Endothelial cell of umbilical vein (primary cell): ENCODE results near the gene PPP2R3B. TPM values are rescaled to one million over a fixed set of nuclear protein-coding genes. Genes with fewer than 3 reads are reported as not detected.

ENCODE experiments used
- BruUV-seq: library from RNA; stranded (reverse); fragments of 400-500 nt; replicated peaks from 2 replicates; lab custom pipeline; 2021; lab: Mats Ljungman, UMichigan
- CTCF ChIA-PET: fragments of 300-600, 350-600 bp; sonication (Branson Sonifier 250); formaldehyde crosslinking; loops from one replicate; lab custom pipeline; 2021; ENCODE audit warnings: antibody characterized with exemption, inconsistent platforms; lab: Charles Lee
- POLR2A ChIA-PET: fragments of 300-600, 350-600 bp; sonication (Branson Sonifier 250); formaldehyde crosslinking; loops from one replicate; lab custom pipeline; 2021; ENCODE audit warnings: antibody characterized with exemption, inconsistent platforms; lab: Charles Lee
- DNase-seq: peaks from one replicate; pipeline ENCODE4 v3.0.0-alpha.2; 2011; ENCODE audit warnings: low read depth, low spot score
- FAIRE-seq: peaks from 2 replicates; lab custom pipeline; 2011; peaks lifted over from hg19 to GRCh38; lab: Jason Lieb, UNC
- H2AFZ ChIP-seq: 2 replicates; pipeline ENCODE4 v1.6.0; 2012; ENCODE audit warnings: low read depth, low read length, control low read depth, inconsistent platforms
- H3K27ac ChIP-seq: 2 replicates; pipeline ENCODE4 v1.5.1; 2011; ENCODE audit warnings: low read depth, mild to moderate bottlenecking, control low read depth, low read length, moderate library complexity; ENCODE audit not compliant: insufficient read depth
- H3K27me3 ChIP-seq, 2 experiments: 2 replicates each; pipeline versions ENCODE4 v1.6.0 to v1.6.1; 2011; ENCODE audit warnings: low read length in 2 of 2, mixed read lengths in 1 of 2; ENCODE audit not compliant: control insufficient read depth in 2 of 2, insufficient read depth in 2 of 2
- H3K36me3 ChIP-seq, 2 experiments: 2 replicates in 1 of 2; 3 replicates in 1 of 2; pipeline ENCODE4 v1.5.1; 2011; ENCODE audit warnings: low read length in 2 of 2, mild to moderate bottlenecking in 1 of 2, moderate library complexity in 1 of 2; ENCODE audit not compliant: control insufficient read depth in 2 of 2, insufficient read depth in 2 of 2; ENCODE audit errors: extremely low read depth in 1 of 2
- H3K4me1 ChIP-seq: 3 replicates; pipeline ENCODE4 v1.5.1; 2011; ENCODE audit warnings: mild to moderate bottlenecking, low read length; ENCODE audit not compliant: control insufficient read depth, insufficient read depth; ENCODE audit errors: extremely low read depth
- H3K4me2 ChIP-seq: 2 replicates; pipeline ENCODE4 v1.6.1; 2011; ENCODE audit warnings: low read length, control low read depth, mixed read lengths; ENCODE audit not compliant: insufficient read depth
- H3K4me3 ChIP-seq, 3 experiments: fragments of 200-600 bp in 1 of 3; sonication (generic), shearing (Covaris generic) in 1 of 3; replicated peaks in 1 of 3; 2 replicates each; pipeline ENCODE4 v1.5.1; 2011 to 2016; ENCODE audit warnings: control low read depth in 3 of 3, low read length in 3 of 3, mild to moderate bottlenecking in 2 of 3, inconsistent platforms in 1 of 3, low read depth in 1 of 3, moderate library complexity in 1 of 3; ENCODE audit not compliant: insufficient read depth in 1 of 3
- H3K79me2 ChIP-seq: 2 replicates; pipeline ENCODE4 v1.6.0; 2012; ENCODE audit warnings: low read length, inconsistent platforms; ENCODE audit not compliant: control insufficient read depth, insufficient read depth
- H3K9ac ChIP-seq: replicated peaks from 2 replicates; pipeline ENCODE3; 2011; ENCODE audit warnings: low read length, control low read depth; ENCODE audit not compliant: insufficient read depth; ENCODE audit errors: extremely low read depth
- H3K9me1 ChIP-seq: replicated peaks from 3 replicates; pipeline ENCODE4 v1.6.0; 2011; ENCODE audit warnings: mild to moderate bottlenecking, low read length; ENCODE audit not compliant: control insufficient read depth, insufficient read depth; ENCODE audit errors: extremely low read depth
- H3K9me3 ChIP-seq: replicated peaks from 2 replicates; pipeline ENCODE4 v1.5.1; 2012; ENCODE audit warnings: low read length, inconsistent platforms; ENCODE audit not compliant: control insufficient read depth, insufficient read depth
- H4K20me1 ChIP-seq: replicated peaks from 2 replicates; pipeline ENCODE3; 2011; ENCODE audit warnings: mild to moderate bottlenecking, low read length; ENCODE audit not compliant: control insufficient read depth, insufficient read depth; ENCODE audit errors: extremely low read depth
- CTCF ChIP-seq, 2 donors: IDR thresholded peaks; 1 replicate in 1 of 2; 2 replicates in 1 of 2; pipeline ENCODE4 v1.5.1; 2011; ENCODE audit warnings: low read length in 2 of 2, mild to moderate bottlenecking in 2 of 2, moderate library complexity in 2 of 2, control low read depth in 1 of 2, inconsistent platforms in 1 of 2, low read depth in 1 of 2; ENCODE audit not compliant: insufficient read depth in 1 of 2; ENCODE audit errors: extremely low read depth in 1 of 2
- EZH2 ChIP-seq: IDR thresholded peaks from 2 replicates; pipeline ENCODE4 v1.6.1; 2012; ENCODE audit warnings: borderline replicate concordance, low read depth, mild to moderate bottlenecking, moderate library complexity, low read length, inconsistent platforms; ENCODE audit not compliant: severe bottlenecking
- FOS ChIP-seq: IDR thresholded peaks from 2 replicates; pipeline ENCODE4 v1.6.1; 2011; ENCODE audit warnings: mild to moderate bottlenecking, low read length, moderate library complexity, borderline replicate concordance; ENCODE audit not compliant: insufficient read depth
- dilution Hi-C: fragments of 300-500 bp; cut with MboI; formaldehyde crosslinking; loops from one replicate; pipeline ENCODE4 v1.15.0; 2019; ENCODE audit warnings: low sequenced_read_pairs; ENCODE audit not compliant: extremely low pct_ligation_motif_present
- intact Hi-C: fragments of 100-400 bp; cut with micrococcal nuclease; formaldehyde crosslinking; loops from one replicate; pipeline ENCODE4 v1.10.0; 2022
- polyA plus RNA-seq, 4 experiments: library from polyadenylated mRNA; depleted of rRNA in 3 of 4; stranded (reverse) in 3 of 4; unstranded in 1 of 4; fragments of >200 nt; gene quantifications; 2 replicates each; pipeline versions ENCODE4 v1.2.1 to v1.2.3, GENCODE V29; 2011 to 2012; ENCODE audit warnings: missing spikeins in 1 of 4
- total RNA-seq: library from RNA; stranded (reverse); gene quantifications from 2 replicates; pipeline ENCODE4 v1.2.3, GENCODE V29; 2021

The PPP2R3B gene
- total and polyA plus RNA-seq, 2 donors (not counting 3 experiments of a cell fraction or from before 2014, with no cell fraction given), result 19.1 to 33.6 TPM

GRCh38 chrX:391717-392574 is 5.2 kb upstream of the PPP2R3B start:
- intact Hi-C loops, result no loop called here
- dilution Hi-C loops, result no loop called here

More at GRCh38 chrX:391717-392574, 5.2 kb upstream of the PPP2R3B start:
- no peaks in the 10 kb centered on the region for H3K9me1 ChIP-seq
- no peaks in the 10 kb centered on the region for H3K36me3 ChIP-seq
- no peaks in the 10 kb centered on the region for H3K27me3 ChIP-seq
- no peak for TF ChIP-seq FOS
- TF ChIP-seq EZH2, result no peak
- no peak for TF ChIP-seq CTCF (IDR thresholded peaks at IDR 0.05; ENCODE audit: extremely low read depth in 1 of 2, insufficient read depth in 1 of 2, low read depth in 1 of 2, low read length in 2 of 2)
- no peak overlapping the region for H3K9ac ChIP-seq
- no peaks in the 10 kb centered on the region for H4K20me1 ChIP-seq
- BruUV-seq, result no TSS peak
- CTCF ChIA-PET, result no interaction called here
- no peak overlapping the region for H3K4me2 ChIP-seq
- no peaks in the 10 kb centered on the region for H3K9me3 ChIP-seq
- POLR2A ChIA-PET, result no interaction called here
- DNase-seq (no peak), FAIRE-seq (no peak)
- no peak overlapping the region for H2AFZ ChIP-seq
- H3K4me3 ChIP-seq, result no peak overlapping the region
- no peak overlapping the region for H3K27ac ChIP-seq
- no peaks in the 10 kb centered on the region for H3K79me2 ChIP-seq
- no peaks in the 10 kb centered on the region for H3K4me1 ChIP-seq
